B cell (primary cell): ENCODE data around the gene NUP98. TPM values are rescaled to one million over a fixed set of nuclear protein-coding genes. Genes with fewer than 3 reads are reported as not detected.

Source experiments
- ATAC-seq: fragments of 200-7000 bp; cut with Tn5 transposase; one replicate; pipeline ENCODE4 v1.10.0; 2021; ENCODE audit warnings: low read depth, mild to moderate bottlenecking, moderate number of reproducible peaks, moderate library complexity
- CTCF ChIA-PET: fragments of 350-600 bp; sonication (Branson Sonifier 250); formaldehyde crosslinking; loops from one replicate; lab custom pipeline; 2021; ENCODE audit warnings: antibody characterized with exemption, inconsistent platforms; lab: Charles Lee
- POLR2A ChIA-PET: fragments of 350-600 bp; sonication (Branson Sonifier 250); formaldehyde crosslinking; loops from one replicate; lab custom pipeline; 2021; ENCODE audit warnings: antibody characterized with exemption; lab: Charles Lee
- DNase-seq: peaks from one replicate; pipeline ENCODE4 v3.0.0; 2013
- H2AFZ ChIP-seq: 2 replicates; pipeline ENCODE4 v1.6.1; 2012; ENCODE audit warnings: mild to moderate bottlenecking, low read depth, low read length; ENCODE audit not compliant: insufficient read depth, poor library complexity, severe bottlenecking
- H3K27ac ChIP-seq, 2 donors: 1 replicate in 1 of 2; 2 replicates in 1 of 2; pipeline ENCODE4 v1.5.1; 2012 to 2013; ENCODE audit warnings: low read length in 2 of 2, mild to moderate bottlenecking in 2 of 2, moderate library complexity in 1 of 2
- H3K27me3 ChIP-seq, 4 experiments: fragments of 200-600 bp in 1 of 4; sonication (generic) in 1 of 4; replicated peaks in 1 of 4; 1 replicate in 2 of 4; 2 replicates in 2 of 4; pipeline versions ENCODE4 v1.6.1 to v1.7.0; 2013 to 2016; ENCODE audit warnings: low read length in 3 of 4, mild to moderate bottlenecking in 2 of 4, mixed read lengths in 1 of 4, moderate library complexity in 1 of 4; ENCODE audit not compliant: insufficient read depth in 4 of 4, control insufficient read depth in 3 of 4; ENCODE audit errors: control extremely low read depth in 1 of 4
- H3K36me3 ChIP-seq, 2 experiments: replicated peaks in 1 of 2; 1 replicate in 1 of 2; 2 replicates in 1 of 2; pipeline versions ENCODE4 v1.6.1 to v1.7.1; 2013; ENCODE audit warnings: low read length in 1 of 2; ENCODE audit not compliant: insufficient read depth in 2 of 2, control insufficient read depth in 1 of 2; ENCODE audit errors: control extremely low read depth in 1 of 2, extremely low read depth in 1 of 2
- H3K4me1 ChIP-seq, 2 donors: fragments of 200-600 bp in 1 of 2; sonication (generic) in 1 of 2; 1 replicate in 1 of 2; 2 replicates in 1 of 2; pipeline versions ENCODE4 v1.5.1 to v1.6.1; 2013 to 2017; ENCODE audit warnings: low read length in 2 of 2; ENCODE audit not compliant: control insufficient read depth in 2 of 2, insufficient read depth in 2 of 2
- H3K4me2 ChIP-seq: replicated peaks from 2 replicates; pipeline ENCODE3; 2012; ENCODE audit warnings: mild to moderate bottlenecking, low read depth, low read length; ENCODE audit not compliant: poor library complexity, severe bottlenecking
- H3K4me3 ChIP-seq, 5 experiments: fragments of 200-600 bp in 1 of 5; sonication (generic) in 1 of 5; 1 replicate in 3 of 5; 2 replicates in 2 of 5; pipeline versions ENCODE4 v1.5.1 to v1.7.0; 2011 to 2016; ENCODE audit warnings: low read length in 4 of 5, mild to moderate bottlenecking in 4 of 5, low read depth in 2 of 5, control low read depth in 1 of 5, moderate library complexity in 1 of 5; ENCODE audit not compliant: insufficient read depth in 1 of 5; ENCODE audit errors: control extremely low read depth in 1 of 5, extremely low read depth in 1 of 5
- H3K79me2 ChIP-seq: fragments of 200-600 bp; sonication (generic); one replicate; pipeline ENCODE4 v1.6.0; 2016; ENCODE audit warnings: low read length; ENCODE audit not compliant: control insufficient read depth, insufficient read depth
- H3K9ac ChIP-seq: fragments of 200-600 bp; sonication (generic); 2 replicates; pipeline ENCODE4 v1.6.1; 2017; ENCODE audit warnings: mild to moderate bottlenecking, low read length, moderate library complexity
- H3K9me3 ChIP-seq, 3 donors: one replicate each; pipeline versions ENCODE4 v1.6.1 to v1.7.1; 2013; ENCODE audit warnings: low read length in 2 of 3; ENCODE audit not compliant: control insufficient read depth in 2 of 3, insufficient read depth in 1 of 3; ENCODE audit errors: control extremely low read depth in 1 of 3
- H4K20me1 ChIP-seq: 2 replicates; pipeline ENCODE4 v1.6.0; 2012; ENCODE audit warnings: mild to moderate bottlenecking, low read length; ENCODE audit not compliant: insufficient read depth, control insufficient read depth, poor library complexity, severe bottlenecking
- H3K27ac Mint-ChIP-seq: one replicate; pipeline ENCODE4 v1.8.0; 2021; ENCODE audit warnings: mixed read lengths
- H3K27me3 Mint-ChIP-seq: one replicate; pipeline ENCODE4 v1.8.0; 2021; ENCODE audit warnings: mixed read lengths
- H3K4me1 Mint-ChIP-seq: one replicate; pipeline ENCODE4 v1.8.0; 2021; ENCODE audit warnings: mixed read lengths
- H3K4me3 Mint-ChIP-seq: one replicate; pipeline ENCODE4 v1.8.0; 2021; ENCODE audit warnings: mixed read lengths
- H3K9me3 Mint-ChIP-seq: one replicate; pipeline ENCODE4 v1.8.0; 2022; ENCODE audit warnings: mixed read lengths; ENCODE audit not compliant: insufficient read depth
- CTCF ChIP-seq: fragments of 200-600 bp; IDR thresholded peaks from one replicate; pipeline ENCODE4 v1.8.0; 2022; ENCODE audit warnings: antibody characterized with exemption, mild to moderate bottlenecking
- EZH2 ChIP-seq: IDR thresholded peaks from 2 replicates; pipeline ENCODE4 v1.6.1; 2012; ENCODE audit warnings: borderline replicate concordance, low read depth, mild to moderate bottlenecking, moderate library complexity, low read length; ENCODE audit not compliant: insufficient read depth, poor library complexity, severe bottlenecking
- WGBS: methylation state at CpG from one replicate; pipeline ENCODE4 v1.1.5; 2013; ENCODE audit warnings: missing lambda C conversion rate; ENCODE audit not compliant: insufficient coverage; 5-methylcytosine and 5-hydroxymethylcytosine counted together
- intact Hi-C: fragments of 100-400 bp; cut with micrococcal nuclease; formaldehyde crosslinking; loops from one replicate; pipeline ENCODE4 v1.10.0; 2022
- polyA plus RNA-seq: library from polyadenylated mRNA; depleted of rRNA; stranded (reverse); fragments of >200 nt; gene quantifications from 2 replicates; pipeline ENCODE4 v1.2.3, GENCODE V29; 2012
- total RNA-seq, 2 donors: library from RNA; stranded (reverse); fragments of 120-200 nt in 1 of 2; gene quantifications; 1 replicate in 1 of 2; 2 replicates in 1 of 2; pipeline versions ENCODE4 v1.2.3 to v1.2.4, GENCODE V29; 2013 to 2022

Gene NUP98
- total and polyA plus RNA-seq, 2 donors (not counting 1 experiment from before 2014, with no cell fraction given), result 99.8 to 111 TPM

- Mint-ChIP-seq H3K27me3 (no peaks in the 10 kb centered on the region), H3K27ac (no peak overlapping the region), H3K4me1 (no peaks in the 10 kb centered on the region), H3K9me3 (no peaks in the 10 kb centered on the region), H3K4me3 (no peak overlapping the region)
- DNase-seq (no peak), ATAC-seq (no peak)
- Histone ChIP-seq H3K27ac (no peak overlapping the region), H4K20me1 (no peaks in the 10 kb centered on the region), H3K9me3 (no peaks in the 10 kb centered on the region), H3K4me3 (no peak overlapping the region), H3K4me2 (no peak overlapping the region), H3K4me1 (no peaks in the 10 kb centered on the region), H2AFZ (no peak overlapping the region), H3K79me2 (no peaks in the 10 kb centered on the region), H3K27me3 (no peaks in the 10 kb centered on the region), H3K9ac (no peak overlapping the region), H3K36me3 (peaks cover 0 to 32% of the 10 kb centered on the region in 2 experiments)
- 98% methylated on average over 4 of the region's 6 CpGs for WGBS
- POLR2A ChIA-PET, result interaction anchor here (0.6 kb wide), 1 partner anchor 105 kb away, joined by 4 read pairs; no protein-coding TSS in a partner anchor
- intact Hi-C loops, result no loop called here
- CTCF ChIA-PET, result no interaction called here
- TF ChIP-seq EZH2 (no peak), CTCF (no peak)
Observed at GRCh38 chr11:3665336-3666022, 131.9 kb downstream of the NUP98 start.

- Mint-ChIP-seq H3K4me1 (no peaks in the 10 kb centered on the region), H3K9me3 (no peaks in the 10 kb centered on the region), H3K27me3 (no peaks in the 10 kb centered on the region), H3K4me3 (no peak overlapping the region), H3K27ac (no peak overlapping the region)
- no peak overlapping the region for H2AFZ ChIP-seq
- no peak overlapping the region for H3K4me3 ChIP-seq
- no peak overlapping the region for H3K9ac ChIP-seq
- H4K20me1 ChIP-seq, result no peaks in the 10 kb centered on the region
- H3K36me3 ChIP-seq, result peaks cover 0 to 26% of the 10 kb centered on the region in 2 experiments
- TF ChIP-seq EZH2, result no peak
- TF ChIP-seq CTCF, result no peak
- no peaks in the 10 kb centered on the region for H3K79me2 ChIP-seq
- no peaks in the 10 kb centered on the region for H3K9me3 ChIP-seq
- no peak overlapping the region for H3K27ac ChIP-seq
- no peak overlapping the region for H3K4me2 ChIP-seq
- ATAC-seq (no peak), DNase-seq (no peak)
- intact Hi-C loops, result no loop called here
- H3K27me3 ChIP-seq, result no peaks in the 10 kb centered on the region
- POLR2A ChIA-PET, result no interaction called here
- 93% methylated on average over 8 of the region's 10 CpGs for WGBS
- H3K4me1 ChIP-seq, result no peaks in the 10 kb centered on the region
- CTCF ChIA-PET, result interaction anchor here (1.1 kb wide), 1 partner anchor 522 kb away, joined by 3 read pairs; no protein-coding TSS in a partner anchor
Observed at GRCh38 chr11:3664032-3664630, 133.2 kb downstream of the NUP98 start.
